ENCODE measurements around the gene CDAN1.

CDAN1 gene

GRCh38 chr15:42710662-42711061 is 26.3 kb downstream of the CDAN1 start:
- H3K4me3 ChIP-seq (ENCODE audit: low read length): no peak overlapping the region
- no peak for TF ChIP-seq CTCF (conservative IDR thresholded peaks at IDR 0.05; ENCODE audit: low read length)
- peak; percentile 33 for DNase-seq (ENCODE audit: low read depth)

DNA sequence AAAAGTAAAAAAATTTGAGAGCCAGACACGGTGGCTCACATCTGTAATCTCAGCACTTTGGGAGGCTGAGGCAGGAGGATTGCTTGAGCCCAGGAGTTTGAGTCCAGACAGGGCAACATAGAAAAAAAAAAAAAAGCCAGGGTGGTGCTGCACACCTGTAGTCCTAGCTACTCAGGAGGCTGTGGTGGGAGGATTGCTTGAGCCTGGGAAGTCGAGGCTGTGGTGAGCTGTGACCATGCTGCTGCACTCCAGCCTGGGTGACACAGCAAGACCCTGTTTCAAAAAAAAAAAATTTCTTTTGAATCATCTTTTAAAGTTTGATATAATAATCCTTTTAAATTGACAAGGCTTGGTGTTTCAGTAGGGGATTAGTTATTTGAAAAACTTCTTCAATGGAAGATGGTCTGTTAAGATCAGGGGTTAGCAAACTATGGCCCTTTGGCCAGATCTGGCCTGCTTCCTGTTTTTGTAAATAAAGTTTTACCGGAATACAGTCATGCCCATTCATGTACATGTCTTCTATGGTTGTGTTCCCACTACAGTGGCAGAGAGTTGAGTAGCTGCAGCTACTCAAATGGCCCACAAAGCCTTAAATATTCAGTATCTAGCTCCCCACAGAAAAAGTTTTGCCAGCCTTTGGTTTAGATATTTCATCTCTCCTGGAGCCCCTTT is 28.9 kb downstream of the CDAN1 start:
- TF ChIP-seq CTCF (conservative IDR thresholded peaks at IDR 0.05; ENCODE audit: low read length): no peak
- no peak overlapping the region for H3K4me3 ChIP-seq (ENCODE audit: low read length)
- no peak for DNase-seq (ENCODE audit: low read depth)

DNA sequence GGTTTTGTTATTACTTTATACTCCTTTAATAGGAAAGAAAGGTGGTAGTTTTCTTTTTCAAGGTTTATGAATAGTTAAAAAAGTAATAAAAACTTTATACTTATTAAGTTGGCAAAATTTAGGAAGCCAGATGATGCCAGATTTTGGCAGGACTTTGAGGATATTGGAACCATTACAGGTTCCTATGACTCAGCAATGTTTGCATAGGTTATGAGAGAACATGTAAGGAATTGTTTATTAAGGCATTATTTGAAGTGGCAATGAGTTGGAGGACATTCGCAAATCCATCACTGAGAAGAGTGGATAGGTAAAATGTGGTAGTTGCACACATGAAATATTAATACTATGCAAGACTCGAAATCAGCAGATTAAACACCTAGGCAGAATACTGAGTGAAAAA is 29.9 kb downstream of the CDAN1 start:
- no peak overlapping the region for H3K4me3 ChIP-seq (ENCODE audit: low read length)
- DNase-seq (ENCODE audit: low read depth): peak; percentile 34
- no peak for TF ChIP-seq CTCF (conservative IDR thresholded peaks at IDR 0.05; ENCODE audit: low read length)

- no peak overlapping the region for H3K4me3 ChIP-seq (ENCODE audit: low read length)
- no peak for TF ChIP-seq CTCF (conservative IDR thresholded peaks at IDR 0.05; ENCODE audit: low read length)
- DNase-seq (ENCODE audit: low read depth): no peak
These were observed 31.6 kb downstream of the CDAN1 start for GRCh38 chr15:42705336-42705735.

- DNase-seq (ENCODE audit: low read depth): peak; percentile 65
- H3K4me3 ChIP-seq (ENCODE audit: low read length): no peak overlapping the region
- TF ChIP-seq CTCF (conservative IDR thresholded peaks at IDR 0.05; ENCODE audit: low read length): peak; percentile 97
These were observed 32.4 kb downstream of the CDAN1 start for GRCh38 chr15:42704492-42704926.

DNA sequence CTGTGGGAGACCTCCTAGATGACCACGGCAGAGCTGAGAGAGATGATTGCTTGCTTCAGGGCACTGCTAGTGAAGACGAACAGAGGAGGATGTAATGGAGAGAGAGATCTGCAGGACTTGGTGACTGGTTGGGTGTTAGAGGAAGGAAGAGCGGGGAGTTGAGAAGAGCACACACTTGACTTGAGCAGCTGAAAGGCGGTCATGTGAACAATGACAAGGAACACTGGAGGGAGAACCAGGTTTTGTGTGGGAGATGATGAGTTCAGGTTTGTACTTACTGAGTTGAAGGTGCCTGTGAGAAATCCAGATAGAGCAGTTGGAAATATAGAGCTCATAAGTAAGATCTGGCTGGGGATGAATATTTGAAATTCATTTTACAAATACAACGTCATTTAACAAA is 40.3 kb downstream of the CDAN1 start:
- no peak for TF ChIP-seq CTCF (conservative IDR thresholded peaks at IDR 0.05; ENCODE audit: low read length)
- H3K4me3 ChIP-seq (ENCODE audit: low read length): no peak overlapping the region
- DNase-seq (ENCODE audit: low read depth): no peak

DNA sequence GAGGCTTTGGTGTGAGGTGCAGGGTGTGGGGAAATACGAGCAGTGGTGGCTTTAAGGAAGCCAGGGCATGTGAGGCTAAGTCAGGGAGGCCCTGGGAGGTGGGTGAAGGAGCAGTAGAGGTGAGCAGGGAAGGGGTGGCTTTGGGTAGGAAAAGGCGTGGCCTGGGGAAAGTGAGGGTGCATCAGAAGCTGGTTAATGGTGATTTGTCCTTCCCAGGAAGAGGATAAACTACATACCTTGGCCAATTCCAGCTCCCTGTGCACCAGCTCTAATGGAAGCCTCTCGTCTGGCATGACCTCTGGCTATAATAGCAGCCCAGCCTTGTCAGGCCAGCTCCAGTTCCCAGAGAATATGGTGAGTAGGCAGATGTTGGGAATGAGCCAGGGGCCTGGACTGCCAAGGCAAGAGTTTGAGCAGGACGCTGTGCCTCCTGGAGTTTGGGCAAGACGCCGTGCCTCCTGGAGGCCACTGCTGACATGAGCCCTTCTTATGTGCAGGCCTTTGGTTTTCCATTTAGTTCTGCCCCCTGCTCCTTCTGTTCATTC is 41.3 kb downstream of the CDAN1 start:
- TF ChIP-seq CTCF (conservative IDR thresholded peaks at IDR 0.05; ENCODE audit: low read length): no peak
- no peak for DNase-seq (ENCODE audit: low read depth)

More for the DNA sequence above, 41.3 kb downstream of the CDAN1 start:
- H3K4me3 ChIP-seq (ENCODE audit: low read length): no peak overlapping the region
